ENCODE measurements around the gene RBPJ.
"Not testable (repeated sequence)": the region's sequence is repeated elsewhere in the genome, so short reads cannot be mapped to it uniquely, and the experiment has no call there.

Gene RBPJ

GRCh38 chr4:26356081-26356501 is 35.3 kb downstream of the RBPJ start:
- H3K4me2 ChIP-seq (ENCODE audit: low read depth, low read length): no peak overlapping the region
- no peaks in the 10 kb centered on the region for H3K4me1 ChIP-seq (ENCODE audit: low read length)
- H3K9ac ChIP-seq (ENCODE audit: low read length): no peak overlapping the region
- H3K9me3 ChIP-seq (replicated peaks; ENCODE audit: insufficient read depth, low read length): no peaks in the 10 kb centered on the region
- H3K4me3 ChIP-seq (ENCODE audit: low read length): no peak overlapping the region
- no peaks in the 10 kb centered on the region for H3K36me3 ChIP-seq (replicated peaks; ENCODE audit: insufficient read depth, low read length)
- no peaks in the 10 kb centered on the region for H3K9me2 ChIP-seq (replicated peaks; ENCODE audit: insufficient read depth, low read length)
- TF ChIP-seq CTCF (IDR thresholded peaks at IDR 0.05; ENCODE audit: low read length) (no peak), EZH2phosphoT487 (IDR thresholded peaks at IDR 0.05; ENCODE audit: low read length) (no peak), EZH2 (optimal IDR thresholded peaks at IDR 0.05; ENCODE audit: low read depth, low read length) (no peak)
- H3K27ac ChIP-seq (ENCODE audit: low read length): no peak overlapping the region
- no peaks in the 10 kb centered on the region for H4K20me1 ChIP-seq (ENCODE audit: insufficient read depth, low read length)
- no peak for DNase-seq
- H3F3A ChIP-seq (ENCODE audit: insufficient read depth, low read length): no peaks in the 10 kb centered on the region
- peaks cover 75% of the 10 kb centered on the region for H3K79me2 ChIP-seq (ENCODE audit: low read length)
- H2AFZ ChIP-seq (ENCODE audit: low read length): no peak overlapping the region
- no peaks in the 10 kb centered on the region for H3K27me3 ChIP-seq (replicated peaks; ENCODE audit: insufficient read depth, low read length)

- H3K4me2 ChIP-seq (ENCODE audit: low read depth, low read length); H2AFZ ChIP-seq (ENCODE audit: low read length); H4K20me1 ChIP-seq (ENCODE audit: insufficient read depth, low read length); H3K27me3 ChIP-seq (replicated peaks; ENCODE audit: insufficient read depth, low read length); H3K36me3 ChIP-seq (replicated peaks; ENCODE audit: insufficient read depth, low read length); H3K4me1 ChIP-seq (ENCODE audit: low read length); H3K9me3 ChIP-seq (replicated peaks; ENCODE audit: insufficient read depth, low read length); H3K9me2 ChIP-seq (replicated peaks; ENCODE audit: insufficient read depth, low read length); H3F3A ChIP-seq (ENCODE audit: insufficient read depth, low read length); H3K27ac ChIP-seq (ENCODE audit: low read length); H3K4me3 ChIP-seq (ENCODE audit: low read length); DNase-seq; H3K9ac ChIP-seq (ENCODE audit: low read length): not testable (repeated sequence)
- H3K79me2 ChIP-seq (ENCODE audit: low read length): peaks cover 69% of the 10 kb centered on the region
These were observed 38.7 kb downstream of the RBPJ start for GRCh38 chr4:26359521-26359920.

- no peaks in the 10 kb centered on the region for H4K20me1 ChIP-seq (ENCODE audit: insufficient read depth, low read length)
- no peaks in the 10 kb centered on the region for H3K27me3 ChIP-seq (replicated peaks; ENCODE audit: insufficient read depth, low read length)
- no peaks in the 10 kb centered on the region for H3K9me3 ChIP-seq (replicated peaks; ENCODE audit: insufficient read depth, low read length)
- DNase-seq: no peak
- no peak for TF ChIP-seq EZH2phosphoT487 (IDR thresholded peaks at IDR 0.05; ENCODE audit: low read length)
- no peak for TF ChIP-seq CTCF (IDR thresholded peaks at IDR 0.05; ENCODE audit: low read length)
- no peak for TF ChIP-seq EZH2 (optimal IDR thresholded peaks at IDR 0.05; ENCODE audit: low read depth, low read length)
- H3K4me2 ChIP-seq (ENCODE audit: low read depth, low read length): no peak overlapping the region
- H3K79me2 ChIP-seq (ENCODE audit: low read length): peaks cover 62% of the 10 kb centered on the region
- no peak overlapping the region for H3K9ac ChIP-seq (ENCODE audit: low read length)
- no peak overlapping the region for H3K27ac ChIP-seq (ENCODE audit: low read length)
- H3F3A ChIP-seq (ENCODE audit: insufficient read depth, low read length): no peaks in the 10 kb centered on the region
- no peaks in the 10 kb centered on the region for H3K36me3 ChIP-seq (replicated peaks; ENCODE audit: insufficient read depth, low read length)
- no peak overlapping the region for H3K4me3 ChIP-seq (ENCODE audit: low read length)
- no peaks in the 10 kb centered on the region for H3K4me1 ChIP-seq (ENCODE audit: low read length)
- no peaks in the 10 kb centered on the region for H3K9me2 ChIP-seq (replicated peaks; ENCODE audit: insufficient read depth, low read length)
- no peak overlapping the region for H2AFZ ChIP-seq (ENCODE audit: low read length)
These were observed 39.5 kb downstream of the RBPJ start for GRCh38 chr4:26360273-26360672.

GRCh38 chr4:26360864-26361263 is 40.0 kb downstream of the RBPJ start:
- no peak overlapping the region for H3K27ac ChIP-seq (ENCODE audit: low read length)
- TF ChIP-seq EZH2 (optimal IDR thresholded peaks at IDR 0.05; ENCODE audit: low read depth, low read length): no peak
- no peak for TF ChIP-seq CTCF (IDR thresholded peaks at IDR 0.05; ENCODE audit: low read length)
- TF ChIP-seq EZH2phosphoT487 (IDR thresholded peaks at IDR 0.05; ENCODE audit: low read length): no peak
- no peaks in the 10 kb centered on the region for H3K36me3 ChIP-seq (replicated peaks; ENCODE audit: insufficient read depth, low read length)
- no peaks in the 10 kb centered on the region for H3K9me3 ChIP-seq (replicated peaks; ENCODE audit: insufficient read depth, low read length)
- no peaks in the 10 kb centered on the region for H3K4me1 ChIP-seq (ENCODE audit: low read length)
- no peak overlapping the region for H3K4me3 ChIP-seq (ENCODE audit: low read length)
- H3K4me2 ChIP-seq (ENCODE audit: low read depth, low read length): no peak overlapping the region
- H4K20me1 ChIP-seq (ENCODE audit: insufficient read depth, low read length): no peaks in the 10 kb centered on the region
- peaks cover 63% of the 10 kb centered on the region for H3K79me2 ChIP-seq (ENCODE audit: low read length)
- H3F3A ChIP-seq (ENCODE audit: insufficient read depth, low read length): no peaks in the 10 kb centered on the region
- no peak overlapping the region for H2AFZ ChIP-seq (ENCODE audit: low read length)
- no peaks in the 10 kb centered on the region for H3K9me2 ChIP-seq (replicated peaks; ENCODE audit: insufficient read depth, low read length)
- H3K9ac ChIP-seq (ENCODE audit: low read length): no peak overlapping the region
- H3K27me3 ChIP-seq (replicated peaks; ENCODE audit: insufficient read depth, low read length): no peaks in the 10 kb centered on the region
- no peak for DNase-seq

Data from MM.1S (cell line).